AG04450 (cell line): ENCODE results near the gene HBEGF. TPM values are rescaled to one million over a fixed set of nuclear protein-coding genes. Genes with fewer than 3 reads are reported as not detected.
A peak's percentile ranks its signal among the peaks of the same experiment; 100 is the strongest.

ENCODE experiments used
- CTCF ChIA-PET: fragments of 300-600, 350-600 bp; formaldehyde crosslinking; extraction: SDS; loops from one replicate; lab custom pipeline; 2022; ENCODE audit warnings: antibody characterized with exemption, inconsistent platforms; lab: Charles Lee
- POLR2A ChIA-PET: fragments of 350-600 bp; formaldehyde crosslinking; extraction: SDS; loops from one replicate; lab custom pipeline; 2021; ENCODE audit warnings: antibody characterized with exemption, inconsistent platforms; lab: Yijun Ruan, JAX
- DNase-seq: peaks from one replicate; pipeline ENCODE4 v3.0.0-alpha.2; 2011; ENCODE audit warnings: low read depth, low spot score
- H3K27ac ChIP-seq: one replicate; pipeline ENCODE4 v1.5.1; 2012; ENCODE audit warnings: low read depth, low read length, control low read depth
- H3K27me3 ChIP-seq: one replicate; pipeline ENCODE4 v1.6.0; 2012; ENCODE audit warnings: low read length; ENCODE audit not compliant: control insufficient read depth, insufficient read depth
- H3K4me3 ChIP-seq: 2 replicates; pipeline ENCODE4 v1.5.1; 2011; ENCODE audit warnings: mild to moderate bottlenecking, low read depth, low read length, control low read depth
- H3K9me3 ChIP-seq: 2 replicates; pipeline ENCODE4 v1.5.1; 2012; ENCODE audit warnings: low read length; ENCODE audit not compliant: control insufficient read depth, insufficient read depth
- CTCF ChIP-seq: IDR thresholded peaks from 2 replicates; pipeline ENCODE4 v1.5.1; 2011; ENCODE audit warnings: low read depth, low read length, control low read depth, inconsistent platforms
- polyA plus RNA-seq: library from polyadenylated mRNA; depleted of rRNA; stranded (reverse); fragments of >200 nt; gene quantifications from 2 replicates; pipeline ENCODE4 v1.2.3, GENCODE V29; 2011

Gene HBEGF
- polyA plus RNA-seq, 1 experiment = 7.0 TPM

- ChIA-PET POLR2A (no interaction called here), CTCF (interaction anchor here (0.9 to 9.5 kb wide), 4 partner anchors 14 to 356 kb away, joined by 3 to 279 read pairs (median 4); no protein-coding TSS in a partner anchor)
- no peak overlapping the region for H3K4me3 ChIP-seq
- DNase-seq = no peak
- no peak overlapping the region for H3K27ac ChIP-seq
- no peak for TF ChIP-seq CTCF
- peaks cover 15% of the 10 kb centered on the region for H3K27me3 ChIP-seq
- H3K9me3 ChIP-seq = no peaks in the 10 kb centered on the region; the same call in 1 of the 2 replicates
Observed at GRCh38 chr5:140365941-140366340, 19.5 kb upstream of the HBEGF start.

GRCh38 chr5:140365282-140365681 is 18.9 kb upstream of the HBEGF start:
- CTCF ChIA-PET = interaction anchor here (2.6 to 9.5 kb wide), 2 partner anchors 8 to 121 kb away, joined by 30 to 279 read pairs; no protein-coding TSS in a partner anchor
- no peak for DNase-seq
- POLR2A ChIA-PET = no interaction called here
- peaks cover 15% of the 10 kb centered on the region for H3K27me3 ChIP-seq
- no peaks in the 10 kb centered on the region; the same call in 1 of the 2 replicates for H3K9me3 ChIP-seq
- no peak for TF ChIP-seq CTCF
- H3K4me3 ChIP-seq = no peak overlapping the region
- no peak overlapping the region for H3K27ac ChIP-seq

- TF ChIP-seq CTCF = no peak
- no peaks in the 10 kb centered on the region; the same call in 1 of the 2 replicates for H3K9me3 ChIP-seq
- H3K27ac ChIP-seq = no peak overlapping the region
- no peak overlapping the region for H3K4me3 ChIP-seq
- POLR2A ChIA-PET = no interaction called here
- H3K27me3 ChIP-seq = peaks cover 15% of the 10 kb centered on the region
- no peak for DNase-seq
- CTCF ChIA-PET = interaction anchor here (1.0 to 9.5 kb wide), 7 partner anchors 8 to 183 kb away, joined by 3 to 279 read pairs (median 11); partner anchors contain the start of genes EIF4EBP3 and HBEGF
Observed at GRCh38 chr5:140364472-140364765, 18.0 kb upstream of the HBEGF start.

GRCh38 chr5:140363631-140364471 is 17.4 kb upstream of the HBEGF start:
- Histone ChIP-seq H3K27me3 (peaks cover 12% of the 10 kb centered on the region), H3K27ac (no peak overlapping the region), H3K9me3 (no peaks in the 10 kb centered on the region; the same call in 1 of the 2 replicates), H3K4me3 (peak overlapping the region; percentile 47)
- no peak for TF ChIP-seq CTCF
- DNase-seq = no peak
- POLR2A ChIA-PET = no interaction called here
- CTCF ChIA-PET = interaction anchor here (0.6 to 9.5 kb wide), 20 partner anchors 9 to 1125 kb away, joined by 3 to 279 read pairs (median 4); partner anchors contain the start of genes EIF4EBP3, HBEGF and PCDHGC5
